NT2/D1 (cell line): ENCODE results near the gene PCTP.

ENCODE experiments used
- SUZ12 ChIP-seq: IDR thresholded peaks from 2 replicates; pipeline ENCODE4 v1.6.1; 2011; ENCODE audit not compliant: insufficient read length, insufficient read depth; ENCODE audit errors: extremely low read depth
- ZNF274 ChIP-seq: IDR thresholded peaks from 2 replicates; pipeline ENCODE4 v1.6.1; 2011; ENCODE audit warnings: mild to moderate bottlenecking, low read depth, low read length

DNA sequence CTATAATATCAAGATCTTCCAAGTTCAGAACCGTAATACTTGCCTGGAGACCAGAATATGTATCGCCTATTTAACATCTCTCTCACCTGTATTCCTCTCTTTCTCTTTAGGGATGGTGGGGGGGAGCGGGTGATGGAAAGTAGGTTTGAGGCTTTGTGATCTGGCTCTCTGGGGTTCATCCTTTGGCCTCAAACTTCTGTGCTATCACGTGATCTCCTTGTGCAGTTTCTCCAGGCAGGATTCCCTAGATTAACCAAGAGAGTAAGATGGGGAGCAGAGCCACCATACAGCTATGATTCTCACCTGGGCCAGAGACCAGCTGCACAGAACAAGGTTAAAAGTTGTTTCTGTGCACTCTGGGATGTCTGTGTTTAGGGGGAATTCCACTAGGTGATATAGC is 33.4 kb upstream of the PCTP start:
- TF ChIP-seq ZNF274 (no peak), SUZ12 (no peak)
